Epithelial cell of proximal tubule (primary cell): ENCODE data around the gene TMEM52B. TPM values are rescaled to one million over a fixed set of nuclear protein-coding genes. Genes with fewer than 3 reads are reported as not detected.

ENCODE experiments used
- DNase-seq: peaks from one replicate; pipeline ENCODE4 v3.0.0-alpha.2; 2011; ENCODE audit warnings: low read depth
- H3K4me3 ChIP-seq: 2 replicates; pipeline ENCODE4 v1.5.1; 2011; ENCODE audit warnings: low read depth, mild to moderate bottlenecking, low read length
- total RNA-seq: library from RNA; depleted of rRNA; stranded (reverse); fragments of >200 nt; gene quantifications from 2 replicates; pipeline ENCODE4 v1.2.3, GENCODE V29; 2015
- TF ChIP-seq, protein P1 (sequence below): conservative IDR thresholded peaks from 2 replicates; pipeline ENCODE4 v1.5.1; 2012; ENCODE audit warnings: low read depth, mild to moderate bottlenecking, low read length

TMEM52B gene
- total RNA-seq, 1 donor from 2014 or later, result not detected

- H3K4me3 ChIP-seq, result no peak overlapping the region
- TF ChIP-seq, protein P1, sequence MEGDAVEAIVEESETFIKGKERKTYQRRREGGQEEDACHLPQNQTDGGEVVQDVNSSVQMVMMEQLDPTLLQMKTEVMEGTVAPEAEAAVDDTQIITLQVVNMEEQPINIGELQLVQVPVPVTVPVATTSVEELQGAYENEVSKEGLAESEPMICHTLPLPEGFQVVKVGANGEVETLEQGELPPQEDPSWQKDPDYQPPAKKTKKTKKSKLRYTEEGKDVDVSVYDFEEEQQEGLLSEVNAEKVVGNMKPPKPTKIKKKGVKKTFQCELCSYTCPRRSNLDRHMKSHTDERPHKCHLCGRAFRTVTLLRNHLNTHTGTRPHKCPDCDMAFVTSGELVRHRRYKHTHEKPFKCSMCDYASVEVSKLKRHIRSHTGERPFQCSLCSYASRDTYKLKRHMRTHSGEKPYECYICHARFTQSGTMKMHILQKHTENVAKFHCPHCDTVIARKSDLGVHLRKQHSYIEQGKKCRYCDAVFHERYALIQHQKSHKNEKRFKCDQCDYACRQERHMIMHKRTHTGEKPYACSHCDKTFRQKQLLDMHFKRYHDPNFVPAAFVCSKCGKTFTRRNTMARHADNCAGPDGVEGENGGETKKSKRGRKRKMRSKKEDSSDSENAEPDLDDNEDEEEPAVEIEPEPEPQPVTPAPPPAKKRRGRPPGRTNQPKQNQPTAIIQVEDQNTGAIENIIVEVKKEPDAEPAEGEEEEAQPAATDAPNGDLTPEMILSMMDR, result no peak
- DNase-seq, result no peak
These were observed 32.5 kb downstream of the TMEM52B start for GRCh38 chr12:10211101-10211939.

DNA sequence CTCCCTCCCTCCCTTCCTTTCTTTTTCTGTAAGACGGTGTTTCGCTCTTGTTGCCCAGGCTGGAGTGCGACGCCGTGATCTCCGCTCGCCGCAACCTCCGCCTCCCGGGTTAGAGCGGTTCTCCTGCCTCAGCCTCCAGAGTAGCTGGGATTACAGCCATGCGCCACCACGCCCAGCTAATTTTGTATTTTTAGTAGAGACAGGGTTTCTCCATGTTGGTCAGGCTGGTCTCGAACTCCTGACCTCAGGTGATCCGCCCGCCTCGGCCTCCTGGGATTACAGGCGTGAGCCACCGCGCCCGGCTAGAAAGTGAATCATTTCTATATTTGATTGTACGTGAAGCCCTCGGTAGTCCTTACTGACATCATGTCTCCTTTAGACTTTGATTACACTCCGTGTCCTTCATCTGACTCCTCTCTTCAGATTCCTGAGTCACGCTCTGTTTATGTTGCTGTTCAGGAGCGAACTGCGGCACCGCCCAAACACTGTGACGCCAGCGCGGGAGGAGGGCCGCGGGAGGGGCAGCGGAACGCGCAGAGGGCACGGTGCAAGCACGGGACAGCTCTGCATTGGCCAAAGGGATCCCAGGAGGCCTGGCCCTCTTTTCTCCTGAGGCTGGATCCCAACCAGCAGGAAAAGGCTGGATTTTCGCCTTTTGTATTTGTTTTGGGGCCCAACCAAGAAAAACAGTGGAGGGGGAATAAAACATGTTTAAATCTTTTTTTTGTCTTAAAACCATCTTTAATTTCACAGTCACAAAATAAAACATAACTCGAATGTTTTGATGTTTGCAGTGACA, 33.3 kb downstream of the TMEM52B start:
- TF ChIP-seq, protein P1, result no peak
- H3K4me3 ChIP-seq, result peak overlapping the region; percentile 84
- DNase-seq, result peak; percentile 99

GRCh38 chr12:10212739-10213131, 33.9 kb downstream of the TMEM52B start, which contains the start of gene GABARAPL1:
TSS of gene GABARAPL1 (plus strand) at chr12:10212877. CDS start at chr12:10213130, 253 bp downstream.
- H3K4me3 ChIP-seq, result peak within 1 kb of the TSS; percentile 84
- TF ChIP-seq, protein P1, result no peak
- DNase-seq, result no peak

GRCh38 chr12:10213168-10214135, 34.6 kb downstream of the TMEM52B start:
- peak overlapping the region; percentile 84 for H3K4me3 ChIP-seq
- no peak for DNase-seq
- TF ChIP-seq, protein P1, result no peak

GRCh38 chr12:10214136-10214894, 35.5 kb downstream of the TMEM52B start:
- peak; percentile 74 for DNase-seq
- TF ChIP-seq, protein P1, result no peak
- peak overlapping the region; percentile 84 for H3K4me3 ChIP-seq

- H3K4me3 ChIP-seq, result peak overlapping the region; percentile 84
- TF ChIP-seq, protein P1, result no peak
- DNase-seq, result peak; percentile 72
These were observed 36.0 kb downstream of the TMEM52B start for GRCh38 chr12:10214895-10215267.
